Measurements from ENCODE around the gene NNMT.

NNMT gene

DNA sequence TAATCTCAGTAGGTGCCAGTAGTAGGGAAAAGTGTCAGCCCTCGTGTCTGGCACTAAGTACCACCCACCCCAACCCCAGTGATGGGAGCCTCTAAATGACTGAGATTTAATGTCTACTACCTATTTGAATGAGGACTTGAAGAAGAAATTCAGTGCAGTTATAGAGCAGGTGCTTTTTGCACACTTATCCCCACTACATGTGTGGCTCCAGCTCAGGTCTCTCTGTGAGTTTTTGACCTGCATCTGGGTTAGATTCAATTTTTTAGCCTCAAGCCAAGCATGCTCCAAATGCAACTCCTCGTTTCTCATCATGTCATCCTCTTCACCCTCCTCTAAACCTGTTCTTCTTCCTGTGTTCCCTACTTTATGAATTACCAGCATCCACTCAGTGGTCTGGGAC is 24.9 kb upstream of the NNMT start:
- no peaks in the 10 kb centered on the region for H3K27me3 ChIP-seq
- H3K36me3 ChIP-seq, result peaks cover 13 to 36% (median 28%) of the 10 kb centered on the region in 3 donors
- DNase-seq, result no peak
- TF ChIP-seq, protein P1, sequence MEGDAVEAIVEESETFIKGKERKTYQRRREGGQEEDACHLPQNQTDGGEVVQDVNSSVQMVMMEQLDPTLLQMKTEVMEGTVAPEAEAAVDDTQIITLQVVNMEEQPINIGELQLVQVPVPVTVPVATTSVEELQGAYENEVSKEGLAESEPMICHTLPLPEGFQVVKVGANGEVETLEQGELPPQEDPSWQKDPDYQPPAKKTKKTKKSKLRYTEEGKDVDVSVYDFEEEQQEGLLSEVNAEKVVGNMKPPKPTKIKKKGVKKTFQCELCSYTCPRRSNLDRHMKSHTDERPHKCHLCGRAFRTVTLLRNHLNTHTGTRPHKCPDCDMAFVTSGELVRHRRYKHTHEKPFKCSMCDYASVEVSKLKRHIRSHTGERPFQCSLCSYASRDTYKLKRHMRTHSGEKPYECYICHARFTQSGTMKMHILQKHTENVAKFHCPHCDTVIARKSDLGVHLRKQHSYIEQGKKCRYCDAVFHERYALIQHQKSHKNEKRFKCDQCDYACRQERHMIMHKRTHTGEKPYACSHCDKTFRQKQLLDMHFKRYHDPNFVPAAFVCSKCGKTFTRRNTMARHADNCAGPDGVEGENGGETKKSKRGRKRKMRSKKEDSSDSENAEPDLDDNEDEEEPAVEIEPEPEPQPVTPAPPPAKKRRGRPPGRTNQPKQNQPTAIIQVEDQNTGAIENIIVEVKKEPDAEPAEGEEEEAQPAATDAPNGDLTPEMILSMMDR (IDR thresholded peaks at IDR 0.05), result no peak
- no peak overlapping the region for H3K4me3 ChIP-seq
- H3K27ac ChIP-seq, result no peak overlapping the region
- intact Hi-C loops (cut with DNase I; ENCODE audit: low total_unique reads), result no loop called here
- H3K4me1 ChIP-seq, result peaks cover 0 to 11% (median 0%) of the 10 kb centered on the region in 4 donors
- no peaks in the 10 kb centered on the region for H3K9me3 ChIP-seq

DNA sequence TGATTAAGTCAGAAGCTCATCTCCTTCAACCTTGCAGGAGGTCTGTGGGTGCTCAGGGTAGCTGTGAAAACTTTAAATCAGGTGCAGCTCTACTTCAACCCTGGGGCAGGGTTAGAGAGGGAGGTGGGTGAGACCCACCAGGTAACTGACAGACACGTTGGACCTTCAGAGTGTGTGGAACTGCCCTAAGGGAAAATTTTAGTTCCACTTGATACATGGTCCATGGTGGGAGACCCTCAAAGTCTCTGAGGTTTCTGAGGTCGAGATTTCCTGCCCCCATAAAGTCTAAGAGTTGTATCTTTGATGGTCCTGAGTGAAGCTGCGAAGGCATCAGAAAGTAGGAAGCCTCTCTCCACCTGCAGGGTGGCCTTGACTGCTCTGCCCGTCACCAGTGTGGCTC is 23.9 kb upstream of the NNMT start:
- no peak for DNase-seq
- Histone ChIP-seq H3K4me1 (peaks cover 0 to 11% (median 0%) of the 10 kb centered on the region in 4 donors), H3K27me3 (no peaks in the 10 kb centered on the region), H3K4me3 (no peak overlapping the region), H3K36me3 (peaks cover 13 to 38% (median 28%) of the 10 kb centered on the region in 3 donors), H3K9me3 (no peaks in the 10 kb centered on the region), H3K27ac (no peak overlapping the region)
- TF ChIP-seq, protein P1 (IDR thresholded peaks at IDR 0.05), result no peak
- intact Hi-C loops (cut with DNase I; ENCODE audit: low total_unique reads), result no loop called here

DNA sequence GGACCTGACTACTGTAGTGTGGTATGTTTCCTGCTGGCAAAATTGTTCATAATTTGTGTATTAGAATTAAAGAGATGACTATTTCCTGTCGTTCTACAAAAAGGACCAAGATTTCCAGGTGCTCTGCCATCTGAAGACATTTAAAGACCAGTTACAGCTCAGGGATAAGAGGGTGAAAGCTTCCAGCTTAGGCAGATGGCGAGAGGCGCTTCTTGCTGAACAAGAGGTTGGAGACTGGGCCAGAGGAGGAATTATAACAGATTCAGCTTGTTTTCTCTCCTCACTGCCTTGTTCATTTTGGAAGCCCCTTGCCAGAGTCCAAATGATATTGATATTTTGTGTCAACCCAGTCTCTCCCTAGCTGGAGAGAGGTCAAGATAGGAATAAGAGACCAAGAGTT is 23.1 kb upstream of the NNMT start:
- Histone ChIP-seq H3K4me3 (no peak overlapping the region), H3K9me3 (no peaks in the 10 kb centered on the region), H3K27me3 (no peaks in the 10 kb centered on the region), H3K4me1 (peaks cover 0 to 11% (median 0%) of the 10 kb centered on the region in 4 donors), H3K36me3 (peaks cover 13 to 38% (median 28%) of the 10 kb centered on the region in 3 donors), H3K27ac (no peak overlapping the region)
- TF ChIP-seq, protein P1 (IDR thresholded peaks at IDR 0.05), result no peak
- intact Hi-C loops (cut with DNase I; ENCODE audit: low total_unique reads), result no loop called here
- no peak for DNase-seq

DNA sequence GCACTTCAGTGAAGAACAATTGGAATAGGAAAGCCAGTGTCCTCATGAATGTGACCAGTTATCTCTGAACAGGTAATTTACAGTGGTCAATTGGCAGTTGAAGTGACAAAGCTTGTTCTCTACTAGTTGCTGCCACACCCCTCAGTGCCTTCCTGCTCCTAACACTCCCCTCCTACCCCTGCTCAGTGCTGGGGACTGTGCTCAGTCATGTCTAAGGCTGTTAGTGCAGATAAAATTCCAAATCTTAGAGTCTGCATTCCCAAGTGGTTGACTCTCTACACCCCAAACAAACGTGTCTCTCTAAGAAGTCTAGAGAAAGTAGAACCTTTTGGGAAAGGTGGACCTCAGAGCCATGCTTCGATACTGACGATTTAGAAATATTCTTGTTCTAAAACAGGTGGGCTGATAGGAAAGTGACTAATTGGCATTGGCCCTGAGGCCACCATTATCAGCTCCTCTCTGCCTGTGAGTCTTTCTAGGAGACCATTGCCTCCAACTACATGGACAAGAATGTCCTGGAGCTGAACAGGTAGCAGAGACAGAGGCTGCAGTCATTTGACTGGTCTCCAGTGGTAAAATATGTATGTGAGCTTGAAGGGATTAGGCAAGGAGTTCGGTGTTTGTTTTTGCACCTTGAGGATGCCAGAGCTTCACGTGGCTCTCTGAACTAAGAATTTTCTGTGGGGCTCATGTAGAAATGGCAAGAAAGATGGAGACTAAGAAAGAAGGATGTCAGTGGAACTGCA is 22.1 kb upstream of the NNMT start:
- no peak overlapping the region for H3K27ac ChIP-seq
- no peaks in the 10 kb centered on the region for H3K9me3 ChIP-seq
- peaks cover 0 to 11% (median 0%) of the 10 kb centered on the region in 4 donors for H3K4me1 ChIP-seq
- TF ChIP-seq, protein P1 (IDR thresholded peaks at IDR 0.05), result no peak
- peaks cover 13 to 38% (median 28%) of the 10 kb centered on the region in 3 donors for H3K36me3 ChIP-seq
- H3K27me3 ChIP-seq, result no peaks in the 10 kb centered on the region
- intact Hi-C loops (cut with DNase I; ENCODE audit: low total_unique reads), result no loop called here
- no peak overlapping the region for H3K4me3 ChIP-seq
- DNase-seq, result no peak

DNA sequence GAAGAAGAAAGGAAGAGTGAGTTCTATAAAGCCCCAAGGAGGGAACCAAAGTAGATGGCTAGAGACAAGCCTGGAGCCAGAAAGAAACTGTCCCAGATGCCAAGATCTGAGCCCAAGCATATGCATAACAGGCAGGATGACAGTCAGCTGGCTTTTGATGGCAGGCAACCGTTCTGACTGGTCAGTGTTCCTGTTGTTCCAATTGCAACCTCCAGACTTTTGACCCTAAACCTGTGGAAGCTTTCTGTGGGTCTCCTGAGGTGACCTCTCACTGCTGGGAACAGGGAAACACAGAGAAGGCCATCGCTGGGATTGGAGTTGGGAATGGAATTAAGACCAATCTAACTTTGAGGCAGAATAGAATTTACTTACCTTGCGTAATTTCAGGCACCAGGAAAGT is 21.6 kb upstream of the NNMT start:
- no peak overlapping the region for H3K4me3 ChIP-seq
- H3K27ac ChIP-seq, result no peak overlapping the region
- peaks cover 13 to 38% (median 28%) of the 10 kb centered on the region in 3 donors for H3K36me3 ChIP-seq
- H3K4me1 ChIP-seq, result peaks cover 0 to 16% (median 1%) of the 10 kb centered on the region in 4 donors
- no peaks in the 10 kb centered on the region for H3K27me3 ChIP-seq
- no peak for DNase-seq
- intact Hi-C loops (cut with DNase I; ENCODE audit: low total_unique reads), result no loop called here
- no peaks in the 10 kb centered on the region for H3K9me3 ChIP-seq
- TF ChIP-seq, protein P1 (IDR thresholded peaks at IDR 0.05), result no peak
